HG02623 (cell line): ENCODE results near the gene SSH2.

Source experiments
- ATAC-seq: cut with Tn5 transposase; IDR thresholded peaks from one replicate; pipeline ENCODE4 v1.9.1; 2021; ENCODE audit warnings: moderate library complexity; ENCODE audit not compliant: unreplicated experiment

Gene SSH2

DNA sequence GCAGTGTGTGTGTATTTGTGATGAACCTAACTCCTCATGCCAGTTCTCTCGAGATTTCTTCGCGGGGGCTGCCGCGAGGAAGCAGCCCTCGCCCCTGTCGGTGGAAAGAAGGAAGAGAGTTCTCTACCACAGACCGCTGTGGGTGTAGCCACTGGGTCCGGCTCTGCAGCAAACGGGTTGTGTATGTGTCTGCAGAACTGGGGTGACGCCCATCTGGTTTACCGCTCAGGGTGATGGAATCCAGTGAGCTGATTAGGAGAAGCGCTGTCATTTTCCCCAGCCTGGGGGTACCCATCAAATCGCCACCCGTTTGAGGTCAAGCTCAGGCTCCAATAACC lies 315.0 kb downstream of the SSH2 start:
- no peak for ATAC-seq

GRCh38 chr17:29614349-29615047 lies 315.5 kb downstream of the SSH2 start:
- no peak for ATAC-seq

DNA sequence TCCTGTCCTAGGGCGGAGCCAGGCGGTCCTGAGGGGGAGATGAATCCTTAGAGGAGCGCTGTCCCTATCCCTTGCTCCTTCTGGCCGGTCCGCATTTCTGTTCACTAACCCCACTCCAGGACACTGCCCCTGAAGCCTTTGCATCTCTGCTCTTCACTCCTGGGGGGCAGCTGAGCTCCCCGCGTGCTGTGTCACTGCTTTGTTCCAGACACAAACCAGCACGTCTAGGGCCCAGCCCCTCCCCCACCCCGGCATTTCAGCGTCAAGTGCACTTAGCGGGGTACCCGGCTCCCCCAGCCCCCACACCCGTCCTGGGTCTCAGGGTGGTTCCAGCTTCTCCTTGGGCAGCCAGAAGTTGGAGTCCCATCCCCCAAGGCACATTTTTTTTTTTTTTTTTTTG lies 316.2 kb downstream of the SSH2 start:
- ATAC-seq = no peak

- ATAC-seq = no peak
Observed at GRCh38 chr17:29613352-29613837, 316.6 kb downstream of the SSH2 start.

DNA sequence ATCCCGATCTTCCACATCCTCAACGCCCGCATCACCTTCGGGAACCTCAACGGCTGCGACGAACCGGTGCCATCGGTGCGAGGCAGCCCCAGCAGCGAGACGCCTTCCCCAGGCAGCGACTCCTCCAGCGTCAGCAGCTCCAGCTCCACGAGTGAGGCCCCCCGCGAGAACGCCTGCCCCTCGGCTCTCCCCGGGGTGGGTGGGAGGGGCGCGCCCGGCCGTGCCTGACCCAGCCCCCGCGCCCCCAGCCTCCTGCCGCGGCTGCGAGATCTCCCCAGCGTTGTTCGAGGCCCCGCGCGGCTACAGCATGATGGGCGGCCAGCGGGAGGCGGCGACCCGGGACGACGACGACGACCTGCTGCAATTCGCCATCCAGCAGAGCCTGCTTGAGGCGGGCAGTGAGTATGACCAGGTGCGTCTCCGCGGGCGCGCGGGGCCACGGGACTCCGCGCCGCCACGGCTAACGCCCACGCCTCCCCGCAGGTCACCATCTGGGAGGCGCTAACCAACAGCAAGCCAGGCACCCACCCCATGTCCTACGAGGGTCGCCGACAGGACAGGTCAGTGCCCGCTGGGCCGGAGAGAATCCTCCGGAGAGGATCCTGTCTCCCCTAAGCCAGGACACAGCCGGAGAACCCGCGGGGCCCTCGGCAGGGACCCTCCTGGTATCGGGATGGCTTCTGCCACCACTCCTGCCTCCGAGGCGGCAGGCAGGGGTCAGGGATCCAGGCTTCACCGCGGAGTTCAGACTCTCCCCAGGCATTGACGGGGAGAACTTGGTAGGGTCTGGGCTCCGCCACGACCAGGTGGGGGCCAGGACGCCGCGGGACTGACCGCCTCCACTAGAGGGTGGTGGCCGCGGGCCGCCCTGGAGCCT lies 317.4 kb downstream of the SSH2 start:
- ATAC-seq = no peak

GRCh38 chr17:29612094-29612403 lies 318.0 kb downstream of the SSH2 start:
- no peak for ATAC-seq

DNA sequence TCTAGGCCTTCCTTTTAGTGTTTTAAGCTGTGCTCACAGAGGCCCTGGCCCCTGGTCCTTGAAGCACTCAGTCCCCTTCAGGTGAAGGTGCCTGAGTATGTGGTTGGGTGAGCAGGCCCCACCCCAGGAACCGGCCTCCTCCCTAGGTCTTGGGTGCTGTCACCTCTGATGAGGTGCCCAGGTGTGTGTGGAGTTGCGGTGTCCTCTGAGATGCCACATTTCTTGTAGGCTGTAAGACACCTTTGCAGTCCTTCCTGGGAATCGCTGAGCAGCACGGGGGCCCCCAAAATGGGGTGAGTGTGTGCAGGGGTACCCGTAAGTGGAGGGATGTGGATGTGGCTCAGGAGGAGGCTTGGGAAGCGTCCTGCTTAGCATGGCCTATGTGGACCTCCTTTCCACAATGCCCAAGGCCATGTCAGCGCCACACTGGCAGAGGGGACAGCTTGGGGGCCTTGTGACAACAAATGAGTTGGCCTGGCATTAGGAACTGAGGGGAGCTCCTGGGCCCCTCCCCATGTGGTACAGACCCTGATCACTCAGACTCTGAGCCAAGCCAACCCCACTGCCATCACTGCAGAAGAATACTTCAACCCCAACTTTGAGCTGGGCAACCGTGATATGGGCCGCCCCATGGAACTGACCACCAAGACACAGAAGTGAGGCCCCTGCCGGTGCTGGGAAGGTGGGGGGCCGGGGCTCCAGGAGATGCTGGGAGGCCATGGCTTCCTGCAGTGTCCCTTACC lies 318.5 kb downstream of the SSH2 start:
- no peak for ATAC-seq

DNA sequence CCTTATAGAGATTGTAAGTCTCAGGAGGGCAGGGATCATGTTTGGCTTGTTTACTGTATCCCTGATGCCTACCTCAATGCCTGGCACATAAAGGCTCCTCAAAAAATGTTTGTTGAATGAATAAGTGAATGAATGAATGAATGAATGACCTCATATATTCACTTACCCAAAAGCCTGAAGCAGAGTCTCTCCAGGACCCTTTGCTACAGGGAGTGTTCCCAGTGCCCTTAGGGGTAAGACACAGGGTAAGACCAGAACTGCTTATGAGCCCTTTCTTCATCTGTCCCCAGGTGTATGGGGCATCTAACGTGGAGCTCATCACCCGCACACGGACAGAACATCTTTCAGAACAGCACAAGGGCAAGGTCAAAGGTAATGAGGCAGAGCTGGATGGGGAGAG lies 319.6 kb downstream of the SSH2 start:
- no peak for ATAC-seq

DNA sequence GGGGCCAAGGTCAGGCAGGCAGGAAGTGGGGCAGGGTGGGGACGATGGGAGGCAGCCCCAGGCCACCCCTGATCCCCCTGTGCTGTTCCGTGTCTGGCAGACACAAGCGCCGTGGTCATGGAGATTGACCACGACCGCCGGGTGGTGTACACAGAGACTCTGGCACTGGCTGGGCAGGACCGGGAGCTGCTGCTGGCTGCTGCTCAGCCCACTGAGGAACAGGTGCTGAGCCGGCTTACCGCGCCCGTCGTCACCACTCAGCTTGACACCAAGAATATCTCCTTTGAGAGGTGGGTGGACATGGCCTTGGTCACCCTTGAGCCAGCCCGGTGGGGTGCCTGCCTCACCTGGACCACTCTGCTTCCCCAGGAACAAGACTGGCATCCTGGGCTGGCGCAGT lies 321.0 kb downstream of the SSH2 start:
- ATAC-seq = no peak

DNA sequence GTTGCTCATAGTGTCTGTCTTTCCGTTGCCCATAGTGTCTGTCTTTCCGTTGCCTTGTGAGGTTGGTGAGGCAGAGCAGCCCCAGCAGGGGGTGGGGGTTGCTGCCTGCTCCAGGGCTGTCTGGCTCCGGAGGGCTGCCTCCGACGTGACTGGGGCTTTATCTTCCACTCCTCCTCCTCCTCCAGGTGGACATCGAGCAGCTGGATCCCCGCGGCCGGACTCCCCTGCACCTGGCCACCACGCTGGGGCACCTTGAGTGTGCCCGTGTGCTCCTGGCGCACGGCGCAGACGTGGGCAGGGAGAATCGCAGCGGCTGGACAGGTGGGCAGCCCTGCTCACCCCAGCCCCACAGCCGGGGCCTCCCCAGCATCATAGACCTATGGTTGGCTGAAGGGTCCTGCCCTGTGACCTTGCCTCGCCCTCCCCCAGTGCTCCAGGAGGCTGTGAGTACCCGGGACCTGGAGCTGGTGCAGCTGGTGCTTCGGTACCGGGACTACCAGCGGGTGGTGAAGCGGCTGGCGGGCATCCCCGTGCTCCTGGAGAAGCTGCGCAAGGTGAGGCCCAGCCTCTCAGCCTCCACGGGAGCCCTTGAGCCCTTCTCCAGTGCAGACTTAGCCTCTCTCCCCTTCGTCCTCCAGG lies 322.4 kb downstream of the SSH2 start:
- ATAC-seq = no peak

DNA sequence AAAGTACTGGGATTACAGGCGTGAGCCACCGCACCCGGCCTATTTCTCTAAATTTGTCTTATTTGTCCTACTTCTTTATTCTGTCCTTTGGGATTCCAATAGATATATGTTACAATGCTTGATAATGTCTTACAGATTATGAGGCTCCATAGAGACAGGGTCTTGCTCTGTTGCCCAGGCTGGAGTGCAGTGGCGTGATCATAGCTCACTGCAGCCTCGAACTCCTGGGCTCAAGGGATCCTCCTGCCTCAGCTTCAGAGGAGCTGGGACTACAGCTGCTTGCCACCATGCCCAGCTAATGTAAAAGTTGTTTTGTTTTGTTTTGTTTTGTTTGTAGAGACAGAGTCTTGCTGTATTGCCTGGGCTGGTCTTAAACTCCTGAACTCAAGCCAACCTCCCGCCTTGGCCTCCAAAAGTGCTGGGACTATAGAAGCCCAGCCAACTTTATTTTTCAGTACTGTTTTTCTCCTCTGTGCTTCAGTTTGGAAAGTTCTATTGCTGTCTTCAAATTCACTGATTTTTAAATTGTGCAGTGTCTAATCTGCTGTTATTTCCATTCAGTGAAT lies 326.8 kb downstream of the SSH2 start:
- no peak for ATAC-seq

GRCh38 chr17:29597361-29598172 lies 332.5 kb downstream of the SSH2 start:
- no peak for ATAC-seq

DNA sequence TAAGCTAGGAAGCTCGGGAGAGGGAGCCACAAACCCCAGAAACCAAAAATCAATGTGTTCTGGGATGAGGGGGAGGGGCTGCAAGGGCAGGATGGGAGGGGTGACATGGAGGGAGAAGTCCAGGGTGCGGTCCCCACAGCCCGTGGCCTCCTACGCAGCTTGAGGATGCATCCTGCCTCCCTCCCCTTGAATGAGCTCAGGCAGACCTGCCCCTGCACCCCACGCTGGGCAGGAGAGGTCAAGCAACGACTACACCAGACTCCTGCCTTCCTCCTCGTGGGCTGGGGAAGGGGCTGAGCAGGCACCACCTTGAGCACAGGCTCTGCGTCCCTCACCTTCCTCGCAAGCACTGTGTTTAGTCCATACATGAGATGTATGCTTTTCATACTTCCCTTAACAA lies 333.2 kb downstream of the SSH2 start:
- ATAC-seq = no peak

GRCh38 chr17:29595943-29596774 lies 333.9 kb downstream of the SSH2 start:
- no peak for ATAC-seq

GRCh38 chr17:29595107-29595942 lies 334.7 kb downstream of the SSH2 start:
- no peak for ATAC-seq

- no peak for ATAC-seq
Observed at GRCh38 chr17:29594519-29595090, 335.4 kb downstream of the SSH2 start.

DNA sequence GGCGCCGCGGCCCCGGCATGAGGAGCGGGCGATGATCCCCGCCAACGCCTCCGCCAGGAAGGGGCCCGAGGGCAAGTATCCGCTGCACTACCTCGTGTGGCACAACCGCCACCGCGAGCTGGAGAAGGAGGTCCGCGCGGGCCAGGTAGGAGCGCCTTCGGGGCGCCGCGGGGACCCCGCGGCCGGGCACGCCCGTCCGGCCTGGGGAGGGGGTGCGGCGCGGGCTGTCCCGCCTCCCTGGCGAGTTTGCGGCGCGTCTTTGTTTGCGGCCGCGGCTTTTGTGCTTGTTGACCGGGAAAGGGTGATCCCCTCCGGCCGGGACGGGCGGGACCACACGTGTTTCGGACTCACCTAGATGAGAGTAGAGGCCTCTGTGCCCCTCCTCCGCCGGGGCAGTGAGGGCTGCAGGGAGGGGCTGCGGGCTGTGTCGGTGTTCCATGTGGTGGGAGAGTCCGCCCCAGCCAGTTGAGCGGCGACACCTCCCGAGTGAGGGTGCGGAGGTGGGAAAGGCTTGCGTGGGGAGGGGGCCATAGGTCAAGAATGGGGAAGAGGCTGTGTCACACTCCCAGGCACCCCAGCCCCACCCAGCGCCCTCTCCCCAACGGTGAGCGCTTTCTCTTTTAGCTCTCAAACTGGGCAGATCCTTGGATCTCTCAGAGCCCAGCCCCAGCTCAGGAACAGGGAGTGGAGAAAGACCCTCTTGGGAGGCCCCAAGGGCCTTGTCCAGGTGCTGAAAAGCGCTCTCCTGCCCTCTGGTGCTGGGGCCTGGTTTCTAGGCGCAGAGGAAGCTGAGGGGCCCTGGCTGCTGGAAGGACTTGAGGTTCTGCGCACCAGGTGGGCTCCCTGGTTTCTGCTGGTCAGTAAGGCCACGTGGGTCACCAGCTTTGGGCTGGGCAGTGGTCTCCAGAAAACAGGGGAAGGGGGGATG lies 336.2 kb downstream of the SSH2 start:
- no peak for ATAC-seq
